Testis (tissue), 2 donors: ENCODE measurements around the gene IRF5.

Experiments
- POLR2A ChIP-seq: fragments of 450-650 bp; IDR thresholded peaks from one replicate; pipeline ENCODE4 v1.6.1; 2017; ENCODE audit warnings: antibody characterized with exemption, mild to moderate bottlenecking, moderate library complexity
- TF ChIP-seq, protein P1 (sequence below), 3 experiments: fragments of 450-650 bp in 2 of 3; fragments of 200-600 bp in 1 of 3; sonication (generic) in 1 of 3; IDR thresholded peaks; one replicate each; pipeline ENCODE4 v1.5.1; 2016 to 2019; ENCODE audit warnings: antibody characterized with exemption in 3 of 3, mild to moderate bottlenecking in 2 of 3, moderate library complexity in 1 of 3

DNA sequence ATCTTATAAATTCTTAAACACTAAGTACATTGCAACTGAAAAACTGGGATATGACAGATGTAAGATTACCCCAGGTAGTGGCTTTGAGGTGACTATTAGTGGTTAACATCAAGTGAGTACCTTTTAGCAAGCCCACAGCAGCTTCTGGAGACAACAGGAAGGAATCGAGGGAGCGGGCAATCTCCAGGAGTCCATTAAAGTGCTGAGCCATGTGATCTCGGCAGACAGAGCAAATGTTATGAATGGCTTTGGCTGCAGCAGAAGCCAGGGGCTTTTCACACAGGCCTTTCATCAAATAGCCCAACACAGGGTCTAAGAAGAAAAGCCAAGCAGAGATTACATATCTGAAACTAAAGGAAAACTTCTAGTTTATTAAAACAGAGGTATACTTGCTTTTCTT is 48.9 kb downstream of the IRF5 start:
- TF ChIP-seq POLR2A = no peak
- TF ChIP-seq, protein P1, sequence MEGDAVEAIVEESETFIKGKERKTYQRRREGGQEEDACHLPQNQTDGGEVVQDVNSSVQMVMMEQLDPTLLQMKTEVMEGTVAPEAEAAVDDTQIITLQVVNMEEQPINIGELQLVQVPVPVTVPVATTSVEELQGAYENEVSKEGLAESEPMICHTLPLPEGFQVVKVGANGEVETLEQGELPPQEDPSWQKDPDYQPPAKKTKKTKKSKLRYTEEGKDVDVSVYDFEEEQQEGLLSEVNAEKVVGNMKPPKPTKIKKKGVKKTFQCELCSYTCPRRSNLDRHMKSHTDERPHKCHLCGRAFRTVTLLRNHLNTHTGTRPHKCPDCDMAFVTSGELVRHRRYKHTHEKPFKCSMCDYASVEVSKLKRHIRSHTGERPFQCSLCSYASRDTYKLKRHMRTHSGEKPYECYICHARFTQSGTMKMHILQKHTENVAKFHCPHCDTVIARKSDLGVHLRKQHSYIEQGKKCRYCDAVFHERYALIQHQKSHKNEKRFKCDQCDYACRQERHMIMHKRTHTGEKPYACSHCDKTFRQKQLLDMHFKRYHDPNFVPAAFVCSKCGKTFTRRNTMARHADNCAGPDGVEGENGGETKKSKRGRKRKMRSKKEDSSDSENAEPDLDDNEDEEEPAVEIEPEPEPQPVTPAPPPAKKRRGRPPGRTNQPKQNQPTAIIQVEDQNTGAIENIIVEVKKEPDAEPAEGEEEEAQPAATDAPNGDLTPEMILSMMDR (IDR thresholded peaks at IDR 0.05) = no peak
